ENCODE measurements around the gene NANP.

- TF ChIP-seq CTCF (IDR thresholded peaks at IDR 0.05 in 2 of 3, conservative IDR thresholded peaks at IDR 0.05 in 1 of 3; ENCODE audit: control insufficient read depth in 2 of 3, extremely low read depth in 1 of 3, insufficient read depth in 1 of 3, low read depth in 3 of 3, low read length in 3 of 3) = no peak
- TF ChIP-seq MEF2A (IDR thresholded peaks at IDR 0.05; ENCODE audit: insufficient read depth, low read depth, low read length) = no peak
- TF ChIP-seq CEBPB (IDR thresholded peaks at IDR 0.05; ENCODE audit: borderline replicate concordance in 1 of 2, low read depth in 2 of 2, low read length in 2 of 2) = no peak
- no peak for TF ChIP-seq POLR2A (IDR thresholded peaks at IDR 0.05; ENCODE audit: low read depth, low read length)
- no peak for TF ChIP-seq SP1 (IDR thresholded peaks at IDR 0.05; ENCODE audit: low read depth, low read length)
- TF ChIP-seq BCLAF1 (IDR thresholded peaks at IDR 0.05) = no peak
- TF ChIP-seq BCL3 (IDR thresholded peaks at IDR 0.05; ENCODE audit: borderline replicate concordance, insufficient read depth, low read depth, low read length, poor library complexity, severe bottlenecking) = no peak
- TF ChIP-seq REST (IDR thresholded peaks at IDR 0.05; ENCODE audit: low read depth, low read length) = no peak
- TF ChIP-seq TARDBP (IDR thresholded peaks at IDR 0.05; ENCODE audit: borderline replicate concordance) = no peak
- no peak for TF ChIP-seq YY1 (IDR thresholded peaks at IDR 0.05; ENCODE audit: low read depth, low read length)
Measured at GRCh38 chr20:25605148-25605547, 18.7 kb downstream of the NANP start.

Measured in GM12878 (cell line).